Bone marrow (tissue), 2 donors: Measurements from ENCODE around the gene MBTD1.
"Not testable (repeated sequence)": the region's sequence is repeated elsewhere in the genome, so short reads cannot be mapped to it uniquely, and the experiment has no call there.

Experiments
- DNase-seq, 2 donors: peaks; one replicate each; lab custom pipeline; 2025; lab: John Stamatoyannopoulos, UW

The MBTD1 gene

GRCh38 chr17:51259564-51260236 is at the start of gene MBTD1:
Gene MBTD1 (minus strand): TSS chr17:51260049. CDS start chr17:51225161, 34,888 bp downstream.
- DNase-seq: peak in 1 of 2 donors; percentile 99

- no peak for DNase-seq
Observed at GRCh38 chr17:51305182-51305581, 45.3 kb upstream of the MBTD1 start.

GRCh38 chr17:51299859-51300258 is 40.0 kb upstream of the MBTD1 start:
- DNase-seq: no peak

- peak in 1 of 2 donors; percentile 34 for DNase-seq
Observed at GRCh38 chr17:51298508-51299371, 38.9 kb upstream of the MBTD1 start.

DNA sequence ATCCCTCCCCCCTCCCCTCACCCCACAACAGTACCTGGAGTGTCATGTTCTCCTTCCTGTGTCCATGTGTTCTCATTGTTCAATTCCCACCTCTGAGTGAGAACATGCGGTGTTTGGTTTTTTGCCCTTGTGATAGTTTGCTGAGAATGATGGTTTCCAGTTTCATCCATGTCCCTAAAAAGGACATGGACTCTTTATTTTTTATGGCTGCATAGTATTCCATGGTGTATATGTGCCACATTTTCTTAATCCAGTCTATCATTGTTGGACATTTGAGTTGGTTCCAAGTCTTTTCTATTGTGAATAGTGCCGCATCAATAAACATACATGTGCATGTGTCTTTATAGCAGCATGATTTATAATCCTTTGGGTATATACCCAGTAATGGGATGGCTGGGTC is 34.5 kb upstream of the MBTD1 start:
- DNase-seq: not testable (repeated sequence)

DNA sequence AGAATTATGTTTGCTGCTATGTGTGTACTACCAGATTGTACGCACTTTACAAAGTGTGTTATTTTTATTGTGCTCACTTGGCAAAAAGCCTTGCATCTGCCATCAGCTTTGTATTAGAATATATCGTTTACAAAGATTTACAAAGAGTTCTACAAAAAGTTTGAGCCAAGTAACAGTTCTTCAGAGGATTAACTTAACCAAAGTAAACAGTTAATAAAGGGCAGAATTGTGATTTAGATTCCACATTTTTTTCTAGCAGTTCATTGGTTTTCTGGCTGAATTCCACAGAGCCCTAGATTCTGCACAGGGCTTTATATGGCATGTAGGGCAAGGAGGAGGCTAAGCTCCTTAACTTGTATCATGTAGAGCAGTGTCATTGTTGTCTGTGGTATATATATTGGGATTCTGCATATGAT is 29.9 kb upstream of the MBTD1 start:
- no peak for DNase-seq

DNA sequence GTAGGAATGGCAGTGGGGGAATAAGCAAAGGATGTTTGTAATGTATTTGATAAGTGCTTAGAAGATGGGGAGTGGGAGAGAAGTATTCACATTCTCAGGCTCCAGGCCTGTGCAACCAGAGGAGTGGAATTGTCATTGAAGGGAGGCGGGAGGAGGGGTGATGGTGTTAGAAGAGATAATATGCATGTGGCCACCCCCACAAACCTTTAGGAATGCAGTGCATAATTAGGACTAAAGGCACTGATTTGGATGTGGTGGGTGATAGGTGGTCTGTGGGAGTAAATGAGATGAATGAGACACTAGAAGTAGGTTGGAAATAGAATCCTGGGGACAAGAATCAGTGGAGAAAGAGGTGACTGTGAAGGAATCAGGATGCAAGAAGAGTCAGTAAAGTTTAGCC is 27.6 kb upstream of the MBTD1 start:
- DNase-seq: no peak

- no peak for DNase-seq
Observed at GRCh38 chr17:51279183-51279582, 19.3 kb upstream of the MBTD1 start.

- no peak for DNase-seq
Observed at GRCh38 chr17:51275381-51275780, 15.5 kb upstream of the MBTD1 start.

- DNase-seq: no peak
Observed at GRCh38 chr17:51272812-51273211, 13.0 kb upstream of the MBTD1 start.

DNA sequence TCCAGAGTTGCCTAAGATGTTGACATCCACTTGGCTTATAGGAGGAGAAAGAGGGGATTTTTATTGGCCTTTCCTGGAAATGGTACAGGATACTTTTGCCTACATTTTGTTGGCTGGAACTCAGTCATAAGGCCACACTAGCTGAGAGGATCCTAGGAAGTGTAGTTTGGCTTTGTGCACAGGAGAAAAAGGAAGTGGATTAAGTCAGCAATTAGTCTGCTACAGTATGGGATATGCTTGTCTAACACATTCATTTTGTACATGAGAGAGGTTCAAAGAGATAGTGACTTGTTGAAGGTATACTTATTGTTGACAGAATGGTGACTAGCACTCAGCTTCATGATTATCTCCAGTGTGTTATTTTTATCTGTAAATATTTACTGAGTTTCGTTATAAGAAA is 10.8 kb upstream of the MBTD1 start:
- no peak for DNase-seq

DNA sequence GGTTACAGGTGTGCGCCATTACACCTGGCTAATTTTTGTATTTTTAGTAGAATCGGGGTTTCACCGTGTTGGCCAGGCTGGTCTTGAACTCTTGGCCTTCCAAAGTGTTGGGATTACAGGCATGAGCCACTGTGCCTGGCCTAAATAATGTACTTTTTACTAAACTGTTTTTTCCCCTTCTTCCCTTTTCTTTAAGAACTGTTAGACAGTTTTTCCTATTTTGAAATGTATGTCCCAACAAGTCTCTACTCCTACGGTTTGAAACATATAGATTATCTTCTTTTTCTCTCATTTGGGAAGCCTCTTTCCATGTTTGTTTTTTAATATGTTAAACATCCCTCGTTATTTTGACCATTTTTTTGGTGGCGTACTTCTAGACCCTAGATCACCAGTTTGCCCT is 10.1 kb upstream of the MBTD1 start:
- DNase-seq: no peak

DNA sequence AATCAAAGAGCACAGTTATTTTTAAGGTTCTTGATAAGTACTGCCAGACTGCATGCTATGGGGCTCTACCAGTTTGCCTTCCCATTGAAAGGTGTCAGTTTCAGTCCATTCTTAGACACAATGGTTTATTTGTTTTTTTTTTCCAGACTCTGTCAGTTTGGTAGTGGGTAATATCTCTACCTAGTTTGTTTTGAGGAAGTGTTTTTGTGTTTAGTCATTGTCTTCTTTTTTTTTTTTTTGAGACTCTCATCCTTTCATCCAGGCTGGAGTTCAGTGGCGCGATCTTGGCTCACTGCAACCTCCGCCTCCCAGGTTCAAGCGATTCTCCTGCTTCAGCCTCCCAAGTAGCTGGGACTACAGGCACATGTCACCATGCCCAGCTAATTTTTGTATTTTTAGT is 4.6 kb upstream of the MBTD1 start:
- not testable (repeated sequence) for DNase-seq

GRCh38 chr17:51263006-51263405 is 3.2 kb upstream of the MBTD1 start:
- no peak for DNase-seq

- peak; percentile 14 to 64 for DNase-seq
Observed at GRCh38 chr17:51261024-51261963, 1.4 kb upstream of the MBTD1 start.

DNA sequence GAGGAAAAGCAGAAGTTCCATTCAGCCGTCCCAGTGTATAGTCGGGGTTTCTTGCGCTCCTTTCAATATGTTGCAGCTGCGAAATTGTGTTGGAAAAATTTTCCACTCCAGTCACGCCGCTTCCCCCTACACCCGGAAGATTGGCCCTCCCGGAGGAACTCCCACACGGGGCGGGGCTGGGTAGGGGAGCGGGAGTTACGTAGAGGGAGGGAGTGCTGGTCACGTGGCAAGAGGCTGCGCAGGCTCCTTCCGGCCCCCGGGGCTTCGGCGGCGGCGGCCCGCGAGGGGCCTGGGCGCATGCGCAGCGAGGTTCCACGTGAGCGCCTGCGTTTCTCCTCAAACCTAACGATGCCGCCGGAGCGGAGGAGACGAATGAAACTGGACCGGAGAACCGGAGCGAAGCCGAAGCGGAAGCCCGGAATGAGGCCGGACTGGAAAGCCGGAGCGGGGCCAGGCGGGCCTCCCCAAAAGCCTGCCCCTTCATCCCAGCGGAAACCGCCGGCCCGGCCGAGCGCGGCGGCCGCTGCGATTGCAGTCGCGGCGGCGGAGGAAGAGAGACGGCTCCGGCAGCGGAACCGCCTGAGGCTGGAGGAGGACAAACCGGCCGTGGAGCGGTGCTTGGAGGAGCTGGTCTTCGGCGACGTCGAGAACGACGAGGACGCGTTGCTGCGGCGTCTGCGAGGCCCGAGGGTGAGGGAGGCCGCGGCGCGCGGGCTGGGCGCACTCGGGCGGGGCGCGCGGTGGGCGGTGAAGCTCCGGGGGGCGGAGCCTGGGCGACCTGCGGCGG is 581 bp upstream of the MBTD1 start, which contains the start of gene UTP18:
TSS of gene UTP18 (plus strand) at position 310 of the 787 bp plus-strand sequence. CDS start at position 349, 39 bp downstream.
- DNase-seq: peak; percentile 89 to 99

DNA sequence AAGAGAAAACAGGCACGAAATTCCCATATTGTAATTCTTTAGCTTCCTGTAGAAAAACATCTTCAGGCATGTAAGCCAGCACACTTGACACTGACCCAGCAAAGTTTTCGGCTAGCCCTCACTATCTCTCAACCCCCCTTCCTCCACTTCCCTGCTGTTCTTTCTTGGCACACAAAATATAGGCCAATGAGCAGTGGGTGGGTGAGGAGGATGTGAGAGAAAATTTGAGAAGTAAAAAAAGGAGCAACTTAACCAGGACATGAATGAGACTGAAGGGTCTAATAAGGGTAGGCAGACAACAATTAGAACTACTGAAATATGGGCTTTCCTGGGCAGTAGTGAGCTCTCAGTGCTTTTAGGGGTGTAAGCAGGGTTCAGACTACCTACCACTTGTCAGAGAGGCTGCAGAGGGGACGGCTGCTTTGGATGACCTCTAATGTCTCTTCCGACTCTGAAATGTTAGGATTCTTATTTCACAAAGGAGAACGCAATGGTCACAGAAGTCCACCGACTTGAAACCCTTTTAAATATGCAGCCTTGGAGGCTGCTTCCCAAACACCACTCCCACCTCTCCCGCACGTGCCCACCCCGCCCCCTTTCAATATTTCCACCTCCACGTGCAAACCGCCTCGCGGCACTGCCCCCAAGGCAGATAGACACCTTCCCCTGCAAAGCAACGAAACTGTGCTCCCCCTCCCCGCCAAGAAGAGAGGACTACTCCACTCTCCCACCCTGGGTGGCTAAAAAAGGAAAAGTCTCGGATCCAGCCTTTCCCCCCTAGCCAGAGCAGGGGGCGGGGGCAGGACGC is 889 bp downstream of the MBTD1 start:
- peak in 1 of 2 donors; percentile 3 for DNase-seq

GRCh38 chr17:51257150-51258081 is 2.4 kb downstream of the MBTD1 start:
- no peak for DNase-seq

- DNase-seq: no peak
Observed at GRCh38 chr17:51256101-51256500, 3.7 kb downstream of the MBTD1 start.
